RWPE1 (cell line): Measurements from ENCODE around the gene SLC22A4.
A peak's percentile ranks its signal among the peaks of the same experiment; 100 is the strongest.

ENCODE experiments used
- CTCF ChIA-PET: fragments of 350-600 bp; sonication (Branson Sonifier 250); formaldehyde crosslinking; extraction: SDS; loops from one replicate; lab custom pipeline; 2021; lab: Yijun Ruan, JAX
- POLR2A ChIA-PET: fragments of 400-600 bp; formaldehyde crosslinking; extraction: SDS; loops from one replicate; lab custom pipeline; 2020; ENCODE audit warnings: antibody characterized with exemption; ENCODE audit not compliant: low non-redundant PET; lab: Yijun Ruan, JAX
- DNase-seq: peaks from one replicate; pipeline ENCODE4 v3.0.0; 2012; ENCODE audit warnings: low spot score
- H3K27ac ChIP-seq: fragments of 450-650 bp; 2 replicates; pipeline ENCODE4 v1.5.1; 2017
- TF ChIP-seq, protein P1 (sequence below): fragments of 450-650 bp; conservative IDR thresholded peaks from 2 replicates; pipeline ENCODE4 v1.5.1; 2017; ENCODE audit warnings: low read depth, mild to moderate bottlenecking

Gene SLC22A4

DNA sequence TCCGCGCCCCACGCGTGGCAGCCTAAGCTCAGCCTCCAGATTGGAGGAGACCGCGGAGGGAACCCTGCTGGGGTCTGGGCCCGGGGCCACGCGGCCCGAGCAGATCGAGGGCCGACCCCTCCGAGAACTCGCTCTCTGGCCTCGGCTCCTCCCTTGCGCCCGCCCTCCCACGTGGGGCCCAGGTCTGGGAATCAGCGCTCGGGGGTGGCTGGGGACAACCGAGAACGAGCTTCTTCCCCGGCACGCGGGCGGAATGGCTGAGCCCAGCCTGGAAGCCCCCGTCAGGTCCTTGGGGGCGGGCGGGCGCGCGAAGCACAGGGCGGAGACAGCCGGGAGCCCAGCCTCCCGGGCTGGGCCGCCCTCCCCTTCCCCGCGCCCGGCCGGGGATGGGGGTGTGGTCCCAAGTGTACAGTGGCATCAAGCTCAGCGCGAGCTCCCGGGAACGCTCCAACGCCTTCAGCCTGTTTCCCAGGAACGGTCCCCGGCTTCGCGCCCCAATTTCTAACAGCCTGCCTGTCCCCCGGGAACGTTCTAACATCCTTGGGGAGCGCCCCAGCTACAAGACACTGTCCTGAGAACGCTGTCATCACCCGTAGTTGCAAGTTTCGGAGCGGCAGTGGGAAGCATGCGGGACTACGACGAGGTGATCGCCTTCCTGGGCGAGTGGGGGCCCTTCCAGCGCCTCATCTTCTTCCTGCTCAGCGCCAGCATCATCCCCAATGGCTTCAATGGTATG is at the start of gene SLC22A4:
Gene SLC22A4, plus strand, starts transcription at position 403 of the 736 bp plus-strand sequence. Its CDS starts 223 bp downstream, at position 626.
- H3K27ac ChIP-seq: peak within 1 kb of the TSS; percentile 98
- ChIA-PET POLR2A (interaction anchor here (0.8 to 1.3 kb wide), 7 partner anchors 31 to 75 kb away, joined by 3 to 8 read pairs (median 4); partner anchors contain the start of gene SLC22A5), CTCF (interaction anchor here (0.5 to 1.9 kb wide), 13 partner anchors 8 to 196 kb away, joined by 3 to 8 read pairs (median 4); partner anchors contain the start of genes IRF1 and SLC22A5)
- DNase-seq: peak; percentile 97
- TF ChIP-seq, protein P1, sequence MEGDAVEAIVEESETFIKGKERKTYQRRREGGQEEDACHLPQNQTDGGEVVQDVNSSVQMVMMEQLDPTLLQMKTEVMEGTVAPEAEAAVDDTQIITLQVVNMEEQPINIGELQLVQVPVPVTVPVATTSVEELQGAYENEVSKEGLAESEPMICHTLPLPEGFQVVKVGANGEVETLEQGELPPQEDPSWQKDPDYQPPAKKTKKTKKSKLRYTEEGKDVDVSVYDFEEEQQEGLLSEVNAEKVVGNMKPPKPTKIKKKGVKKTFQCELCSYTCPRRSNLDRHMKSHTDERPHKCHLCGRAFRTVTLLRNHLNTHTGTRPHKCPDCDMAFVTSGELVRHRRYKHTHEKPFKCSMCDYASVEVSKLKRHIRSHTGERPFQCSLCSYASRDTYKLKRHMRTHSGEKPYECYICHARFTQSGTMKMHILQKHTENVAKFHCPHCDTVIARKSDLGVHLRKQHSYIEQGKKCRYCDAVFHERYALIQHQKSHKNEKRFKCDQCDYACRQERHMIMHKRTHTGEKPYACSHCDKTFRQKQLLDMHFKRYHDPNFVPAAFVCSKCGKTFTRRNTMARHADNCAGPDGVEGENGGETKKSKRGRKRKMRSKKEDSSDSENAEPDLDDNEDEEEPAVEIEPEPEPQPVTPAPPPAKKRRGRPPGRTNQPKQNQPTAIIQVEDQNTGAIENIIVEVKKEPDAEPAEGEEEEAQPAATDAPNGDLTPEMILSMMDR: no peak; the same call in 1 of the 2 replicates

- no peak for DNase-seq
- POLR2A ChIA-PET: no interaction called here
- no peak overlapping the region for H3K27ac ChIP-seq
- TF ChIP-seq, protein P1: no peak
- CTCF ChIA-PET: interaction anchor here (0.6 kb wide), 1 partner anchor 27 kb away, joined by 3 read pairs; no protein-coding TSS in a partner anchor
Observed at GRCh38 chr5:132245593-132245992, 48.6 kb upstream of the SLC22A4 start.

DNA sequence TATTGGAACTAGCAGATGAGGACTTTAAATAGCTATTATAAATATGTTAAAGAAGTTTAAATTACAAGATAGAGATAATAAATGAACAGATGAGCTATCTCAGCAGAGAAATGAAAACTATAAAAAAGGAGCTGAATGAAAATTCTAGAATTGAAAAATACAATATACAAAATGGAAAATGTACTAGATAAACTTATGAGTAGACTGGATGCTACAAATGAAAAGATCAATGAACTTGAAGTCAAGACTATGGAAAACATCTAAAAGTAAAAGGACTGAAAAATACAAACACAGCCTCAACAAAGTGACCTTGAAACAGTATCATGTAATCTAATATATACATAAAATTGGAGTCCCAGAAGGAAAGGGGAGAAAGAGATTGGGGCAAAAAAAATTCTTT is 47.4 kb upstream of the SLC22A4 start:
- no peak overlapping the region for H3K27ac ChIP-seq
- POLR2A ChIA-PET: no interaction called here

DNA sequence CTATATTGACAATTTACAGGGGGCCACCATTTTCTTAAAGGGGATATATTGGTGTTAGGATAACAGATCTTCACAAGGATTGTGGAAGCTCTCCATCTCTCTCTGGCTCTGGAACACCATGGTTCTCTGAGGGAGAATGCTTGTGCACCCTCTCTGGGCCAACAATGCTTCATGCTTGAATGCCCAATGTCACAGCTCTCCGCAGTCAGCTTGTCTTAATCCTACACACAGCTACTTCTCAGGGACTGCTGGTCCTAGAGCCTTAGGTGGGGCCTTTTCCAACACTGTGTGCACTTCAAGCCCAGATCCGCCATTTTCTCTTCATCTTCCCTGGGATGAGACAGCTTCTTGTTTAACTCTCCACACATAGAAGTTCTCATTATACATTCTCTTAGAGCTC is 43.6 kb upstream of the SLC22A4 start:
- TF ChIP-seq, protein P1: no peak
- ChIA-PET CTCF (interaction anchor here (0.6 to 1.5 kb wide), 3 partner anchors 13 to 30 kb away, joined by 3 to 12 read pairs (median 4); no protein-coding TSS in a partner anchor), POLR2A (interaction anchor here (0.7 kb wide), 1 partner anchor 23 kb away, joined by 3 read pairs; the partner anchor contains the start of gene P4HA2)

More for the DNA sequence above, 47.4 kb upstream of the SLC22A4 start:
- CTCF ChIA-PET: interaction anchor here (0.6 to 1.1 kb wide), 4 partner anchors 9 to 29 kb away, joined by 3 to 8 read pairs (median 3); no protein-coding TSS in a partner anchor
- DNase-seq: no peak
- TF ChIP-seq, protein P1: no peak

GRCh38 chr5:132251220-132251725 is 42.9 kb upstream of the SLC22A4 start:
- peak overlapping the region; percentile 28; the same call in 1 of the 2 replicates for H3K27ac ChIP-seq
- TF ChIP-seq, protein P1: no peak
- ChIA-PET POLR2A (interaction anchor here (0.7 kb wide), 1 partner anchor 24 kb away, joined by 3 read pairs; the partner anchor contains the start of gene P4HA2), CTCF (interaction anchor here (0.7 to 1.5 kb wide), 2 partner anchors 14 to 21 kb away, joined by 4 to 12 read pairs; no protein-coding TSS in a partner anchor)
- no peak for DNase-seq

More for the DNA sequence above, 43.6 kb upstream of the SLC22A4 start:
- no peak for DNase-seq
- H3K27ac ChIP-seq: no peak overlapping the region

- no peak for DNase-seq
- TF ChIP-seq, protein P1: no peak
- ChIA-PET POLR2A (interaction anchor here (0.6 kb wide), 1 partner anchor 84 kb away, joined by 13 read pairs; no protein-coding TSS in a partner anchor), CTCF (interaction anchor here (0.6 to 2.9 kb wide), 4 partner anchors 15 to 238 kb away, joined by 3 to 12 read pairs (median 4); partner anchors contain the start of gene P4HA2)
- peak overlapping the region; percentile 75; the same call in 1 of the 2 replicates for H3K27ac ChIP-seq
Observed at GRCh38 chr5:132253008-132253441, 41.2 kb upstream of the SLC22A4 start.
